Effector memory CD4-positive, alpha-beta T cell (primary cell): ENCODE results near the gene KCNMB2.
"Not testable (repeated sequence)": the region's sequence is repeated elsewhere in the genome, so short reads cannot be mapped to it uniquely, and the experiment has no call there.

Source experiments
- DNase-seq, 3 donors: peaks; one replicate each; pipeline ENCODE4 v3.0.0-alpha.2; 2020
- H3K27ac ChIP-seq: 2 replicates; pipeline ENCODE4 v1.7.0; 2013; ENCODE audit warnings: mild to moderate bottlenecking, low read length, moderate library complexity; ENCODE audit not compliant: insufficient read depth, poor library complexity, severe bottlenecking
- H3K27me3 ChIP-seq: replicated peaks from 2 replicates; pipeline ENCODE4 v1.7.0; 2013; ENCODE audit warnings: mild to moderate bottlenecking, low read length; ENCODE audit not compliant: insufficient read depth, control insufficient read depth, poor library complexity, severe bottlenecking
- H3K36me3 ChIP-seq: 2 replicates; pipeline ENCODE4 v1.7.0; 2013; ENCODE audit warnings: mild to moderate bottlenecking, low read length, moderate library complexity; ENCODE audit not compliant: control insufficient read depth, insufficient read depth
- H3K4me1 ChIP-seq: 2 replicates; pipeline ENCODE4 v1.7.0; 2013; ENCODE audit warnings: low read length, mild to moderate bottlenecking; ENCODE audit not compliant: control insufficient read depth, insufficient read depth, poor library complexity, severe bottlenecking
- H3K4me3 ChIP-seq: 2 replicates; pipeline ENCODE4 v1.7.0; 2013; ENCODE audit warnings: low read length, low read depth, mild to moderate bottlenecking; ENCODE audit not compliant: insufficient read depth, poor library complexity, severe bottlenecking
- H3K9me3 ChIP-seq: 2 replicates; pipeline ENCODE4 v1.7.0; 2013; ENCODE audit warnings: mild to moderate bottlenecking, low read length, moderate library complexity; ENCODE audit not compliant: control insufficient read depth

KCNMB2 gene

DNA sequence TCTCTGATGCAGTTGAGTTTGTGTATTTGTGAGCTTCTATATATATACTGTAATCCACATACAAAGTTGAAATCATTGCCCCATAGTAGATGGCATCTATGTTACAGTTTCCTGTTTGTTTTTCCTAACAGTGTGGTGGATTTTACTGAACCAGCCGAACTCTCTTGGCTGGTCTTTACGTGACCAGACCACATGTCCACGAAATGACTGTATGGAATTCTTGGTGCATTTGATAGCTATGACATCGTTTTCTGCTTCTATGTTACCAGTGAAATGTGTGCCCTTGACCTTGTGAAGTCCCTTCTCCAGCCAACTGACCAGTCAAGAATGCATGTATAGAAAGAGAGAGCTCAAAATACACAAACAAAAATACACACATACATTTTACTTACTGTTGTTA, 1.8 kb downstream of the KCNMB2 start:
- Histone ChIP-seq H3K27ac (no peak overlapping the region), H3K27me3 (no peaks in the 10 kb centered on the region), H3K36me3 (no peaks in the 10 kb centered on the region), H3K4me1 (no peaks in the 10 kb centered on the region), H3K9me3 (no peaks in the 10 kb centered on the region), H3K4me3 (no peak overlapping the region)
- DNase-seq, result no peak

DNA sequence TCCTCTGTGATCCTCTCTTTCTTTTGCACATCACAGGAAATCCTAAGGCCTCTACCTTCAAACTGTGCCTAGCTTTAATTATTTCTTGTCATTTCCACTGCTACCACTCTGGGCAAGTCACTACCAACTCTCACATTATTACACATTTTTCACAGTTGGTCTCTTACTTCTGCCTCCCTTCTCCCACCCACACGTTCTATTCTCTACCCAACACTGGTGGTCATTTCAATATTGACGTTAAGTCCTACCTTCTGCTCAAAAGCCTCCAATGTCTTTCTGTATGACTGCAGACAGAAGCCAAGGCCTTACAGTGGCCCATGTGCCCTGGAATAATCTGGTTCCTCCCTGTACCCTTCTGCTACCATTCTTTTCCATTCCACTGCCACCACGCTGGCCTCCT, 3.9 kb downstream of the KCNMB2 start:
- no peak for DNase-seq
- Histone ChIP-seq H3K27me3 (no peaks in the 10 kb centered on the region), H3K36me3 (no peaks in the 10 kb centered on the region), H3K4me1 (no peaks in the 10 kb centered on the region), H3K4me3 (no peak overlapping the region), H3K27ac (no peak overlapping the region), H3K9me3 (no peaks in the 10 kb centered on the region)

DNA sequence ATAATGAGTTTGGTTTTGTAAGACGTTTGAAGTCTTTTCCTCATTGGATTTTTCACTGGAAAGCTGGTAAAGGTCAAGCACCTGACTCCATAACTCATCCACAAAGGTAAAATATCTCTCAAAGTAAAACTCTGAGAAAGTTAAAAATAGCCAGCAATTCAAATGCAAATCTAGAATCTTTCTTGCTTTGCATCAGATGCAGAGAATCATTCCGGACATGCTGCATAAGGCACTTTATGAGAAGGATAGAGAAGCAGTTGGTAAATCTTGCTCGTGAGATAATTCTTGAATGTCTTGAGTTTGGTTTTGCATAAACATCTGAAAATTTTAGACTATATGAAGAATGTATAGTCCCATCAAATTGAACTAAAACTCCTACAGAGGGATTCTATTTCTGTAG, 9.1 kb downstream of the KCNMB2 start:
- no peaks in the 10 kb centered on the region for H3K4me1 ChIP-seq
- DNase-seq, result no peak
- H3K27me3 ChIP-seq, result no peaks in the 10 kb centered on the region
- H3K36me3 ChIP-seq, result no peaks in the 10 kb centered on the region
- H3K27ac ChIP-seq, result no peak overlapping the region
- no peaks in the 10 kb centered on the region for H3K9me3 ChIP-seq
- H3K4me3 ChIP-seq, result no peak overlapping the region

DNA sequence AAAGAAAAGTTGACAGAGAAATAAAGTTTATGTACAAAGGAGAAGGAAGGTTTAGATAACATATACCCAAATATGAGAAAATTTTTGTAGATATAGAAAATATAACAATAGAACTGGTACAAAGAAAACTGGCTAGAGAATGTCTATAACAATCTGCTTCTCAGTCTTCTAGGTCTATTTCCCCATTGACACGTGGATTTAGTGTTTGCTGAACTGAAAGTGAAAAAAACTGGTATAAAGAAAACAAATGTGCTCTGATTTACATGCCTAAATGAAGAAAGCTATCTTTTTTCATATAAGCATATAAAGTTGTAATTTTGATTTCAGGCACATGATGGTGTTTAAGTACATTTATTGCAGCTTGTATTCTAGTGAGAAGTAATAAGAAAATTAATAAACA, 9.8 kb downstream of the KCNMB2 start:
- Histone ChIP-seq H3K27ac (no peak overlapping the region), H3K36me3 (no peaks in the 10 kb centered on the region), H3K4me3 (no peak overlapping the region), H3K4me1 (no peaks in the 10 kb centered on the region), H3K9me3 (no peaks in the 10 kb centered on the region), H3K27me3 (no peaks in the 10 kb centered on the region)
- DNase-seq, result no peak

DNA sequence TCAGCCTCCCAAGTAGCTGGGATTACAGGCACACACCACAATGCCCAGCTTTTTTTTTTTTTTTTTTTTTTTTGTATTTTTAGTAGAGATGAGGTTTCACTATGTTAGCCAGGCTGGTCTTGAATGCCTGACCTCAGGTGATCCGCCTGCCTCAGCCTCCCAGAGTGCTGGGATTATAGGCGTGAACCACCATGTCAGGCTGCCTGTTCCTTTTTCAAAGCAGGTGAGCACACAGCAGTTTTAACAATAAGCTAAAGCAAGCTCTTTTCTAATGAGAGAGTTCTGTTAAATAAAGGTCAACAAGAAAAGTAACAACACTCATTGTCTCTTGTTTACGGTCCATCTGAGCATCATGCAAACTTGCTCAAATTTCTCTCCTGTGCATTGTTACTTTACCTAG, 13.2 kb downstream of the KCNMB2 start:
- H3K4me1 ChIP-seq, H3K27ac ChIP-seq, H3K27me3 ChIP-seq, H3K4me3 ChIP-seq, H3K36me3 ChIP-seq, H3K9me3 ChIP-seq, DNase-seq: not testable (repeated sequence)

DNA sequence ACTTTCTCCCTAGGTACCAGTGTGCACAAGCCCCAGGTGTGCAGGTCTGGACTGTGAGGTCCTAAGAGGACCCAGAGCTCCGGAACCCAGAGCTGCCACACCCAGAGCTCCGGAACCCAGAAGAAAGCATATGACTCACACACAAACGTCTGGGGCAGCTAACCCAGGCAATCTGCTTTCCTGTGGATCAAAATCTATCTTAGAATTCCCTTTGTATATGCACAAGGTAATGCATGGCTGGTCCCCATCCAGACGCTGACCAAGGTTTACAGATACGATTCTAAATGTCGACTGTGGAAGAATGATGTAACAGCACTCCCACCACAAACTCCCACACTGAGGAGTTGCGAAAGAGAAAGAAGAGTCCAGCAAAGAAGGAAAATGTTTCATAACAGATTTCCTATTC, 15.7 kb downstream of the KCNMB2 start:
- no peak overlapping the region for H3K27ac ChIP-seq
- no peak overlapping the region for H3K4me3 ChIP-seq
- H3K27me3 ChIP-seq, result no peaks in the 10 kb centered on the region
- H3K9me3 ChIP-seq, result no peaks in the 10 kb centered on the region
- H3K4me1 ChIP-seq, result no peaks in the 10 kb centered on the region
- no peaks in the 10 kb centered on the region for H3K36me3 ChIP-seq
- DNase-seq, result no peak

DNA sequence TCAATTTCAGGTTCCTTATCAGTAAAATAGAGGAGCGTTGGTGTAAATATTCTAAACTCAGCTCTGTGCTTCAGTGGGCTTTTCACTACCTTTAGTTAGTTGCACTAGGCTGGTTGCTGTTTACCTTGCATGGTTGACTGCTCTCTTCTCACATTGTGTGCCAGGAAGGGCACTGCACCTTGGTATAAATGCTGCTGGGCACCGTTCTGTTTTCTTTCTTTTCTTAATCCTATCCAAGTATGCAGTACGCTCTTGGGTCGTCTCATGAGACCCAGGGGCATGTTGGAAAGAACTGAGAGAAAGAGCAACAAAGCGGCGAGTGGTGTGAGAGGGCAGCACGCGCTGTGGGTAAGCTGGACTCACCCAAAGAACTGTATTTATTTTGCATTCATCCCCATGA, 22.4 kb downstream of the KCNMB2 start:
- H3K27ac ChIP-seq, result no peak overlapping the region
- H3K4me3 ChIP-seq, result no peak overlapping the region
- DNase-seq, result no peak

DNA sequence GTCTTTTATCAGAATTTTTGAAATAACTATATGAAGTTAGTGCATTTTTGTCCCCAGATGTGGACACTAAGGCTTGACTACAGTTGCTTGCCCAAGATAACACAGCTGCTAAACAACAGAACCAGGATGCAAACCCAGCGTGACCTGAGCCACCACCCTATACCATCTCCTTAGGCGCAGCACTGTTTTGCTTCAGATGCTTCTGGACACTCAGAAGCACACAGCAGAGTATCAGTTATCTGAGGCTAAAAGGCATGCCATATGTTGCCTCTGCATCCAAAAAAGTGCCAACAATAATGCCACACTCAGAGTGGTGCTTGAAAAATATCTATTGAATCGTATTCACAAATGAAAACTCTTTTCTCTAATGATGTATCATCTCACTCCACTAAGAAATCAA, 24.5 kb downstream of the KCNMB2 start:
- H3K4me1 ChIP-seq, result no peaks in the 10 kb centered on the region
- no peak for DNase-seq
- H3K36me3 ChIP-seq, result no peaks in the 10 kb centered on the region
- H3K4me3 ChIP-seq, result no peak overlapping the region
- no peaks in the 10 kb centered on the region for H3K9me3 ChIP-seq
- no peak overlapping the region for H3K27ac ChIP-seq
- H3K27me3 ChIP-seq, result no peaks in the 10 kb centered on the region

More for the DNA sequence above, 22.4 kb downstream of the KCNMB2 start:
- H3K9me3 ChIP-seq, result no peaks in the 10 kb centered on the region
- H3K27me3 ChIP-seq, result no peaks in the 10 kb centered on the region
- no peaks in the 10 kb centered on the region for H3K4me1 ChIP-seq
- no peaks in the 10 kb centered on the region for H3K36me3 ChIP-seq

DNA sequence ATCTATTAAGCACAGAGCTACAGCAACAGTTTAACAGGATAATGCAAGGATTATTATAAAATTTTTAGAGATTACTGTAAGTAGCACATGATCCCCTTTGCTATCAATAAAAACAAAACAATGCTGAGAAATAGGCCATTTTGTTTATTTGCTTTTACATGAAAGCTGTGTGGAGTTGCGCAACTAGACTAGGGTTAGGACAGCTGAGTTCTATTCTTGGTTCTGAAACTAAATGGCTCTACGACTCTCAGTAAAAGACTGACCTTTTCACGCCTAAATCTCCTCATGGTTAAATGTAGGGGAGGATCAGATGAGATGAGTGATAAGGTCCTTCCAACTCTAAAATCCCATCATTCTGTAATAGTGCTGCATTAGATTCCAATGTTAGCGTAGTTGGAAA, 25.0 kb downstream of the KCNMB2 start:
- DNase-seq, result no peak
- Histone ChIP-seq H3K36me3 (no peaks in the 10 kb centered on the region), H3K27me3 (no peaks in the 10 kb centered on the region), H3K9me3 (no peaks in the 10 kb centered on the region), H3K4me1 (no peaks in the 10 kb centered on the region), H3K4me3 (no peak overlapping the region), H3K27ac (no peak overlapping the region)

DNA sequence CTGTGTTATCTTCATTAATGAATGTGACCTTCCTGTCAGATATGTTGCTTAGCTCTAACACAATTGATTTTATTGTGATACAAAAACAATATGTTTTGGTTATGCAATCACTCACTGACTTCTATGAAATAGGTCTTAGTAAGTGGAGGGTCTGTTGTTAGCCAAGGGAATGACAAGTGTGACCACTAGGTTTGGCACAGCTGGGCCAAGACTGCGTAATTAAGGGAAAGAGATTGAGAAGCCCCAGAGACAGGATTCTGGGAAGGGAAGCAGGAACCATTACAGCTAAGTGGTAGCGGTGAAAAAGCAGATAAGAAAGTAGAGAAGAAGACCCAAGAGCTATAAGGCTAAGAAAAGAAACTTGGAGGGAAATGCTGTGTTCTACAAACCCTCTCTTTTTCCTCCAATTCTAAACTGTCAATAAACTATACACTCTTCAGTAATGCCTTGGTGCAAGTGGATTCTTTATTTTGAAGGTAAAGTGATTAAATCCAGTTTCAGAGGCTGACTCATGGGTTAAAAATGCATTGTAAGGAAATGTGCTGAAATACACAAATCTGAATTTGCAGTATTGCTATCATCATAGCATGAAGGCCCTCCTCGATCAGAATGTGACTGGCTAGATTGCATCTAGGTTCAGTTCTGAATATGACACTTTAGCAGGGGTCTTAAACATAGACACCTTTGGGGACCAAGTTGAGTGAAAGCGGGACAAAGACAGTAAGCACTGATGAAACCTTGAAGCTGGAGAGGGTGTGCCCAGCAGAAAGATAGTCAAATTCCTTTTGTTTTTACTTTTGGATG, 26.1 kb downstream of the KCNMB2 start:
- no peak overlapping the region for H3K4me3 ChIP-seq
- DNase-seq, result no peak
- no peaks in the 10 kb centered on the region for H3K36me3 ChIP-seq
- H3K4me1 ChIP-seq, result no peaks in the 10 kb centered on the region
- no peaks in the 10 kb centered on the region for H3K27me3 ChIP-seq
- H3K27ac ChIP-seq, result no peak overlapping the region
- H3K9me3 ChIP-seq, result no peaks in the 10 kb centered on the region
